Keratinocyte (primary cell): ENCODE data around the gene BAIAP3. TPM values are rescaled to one million over a fixed set of nuclear protein-coding genes. Genes with fewer than 3 reads are reported as not detected.

Experiments
- DNase-seq: peaks from one replicate; pipeline ENCODE4 v3.0.0-alpha.2; 2011; ENCODE audit warnings: low read depth, missing footprints, low spot score
- FAIRE-seq: peaks from 2 replicates; lab custom pipeline; 2011; peaks lifted over from hg19 to GRCh38; lab: Jason Lieb, UNC
- H2AFZ ChIP-seq: 2 replicates; pipeline ENCODE4 v1.6.0; 2012; ENCODE audit warnings: low read length, control low read depth, inconsistent platforms; ENCODE audit not compliant: control insufficient read depth
- H3K27ac ChIP-seq: 2 replicates; pipeline ENCODE4 v1.5.1; 2011; ENCODE audit warnings: low read length; ENCODE audit not compliant: control insufficient read depth, insufficient read depth
- H3K27me3 ChIP-seq: 3 replicates; pipeline ENCODE4 v1.6.0; 2011; ENCODE audit warnings: low read length; ENCODE audit not compliant: control insufficient read depth, insufficient read depth; ENCODE audit errors: extremely low read depth
- H3K36me3 ChIP-seq, 2 experiments: 2 replicates in 1 of 2; 3 replicates in 1 of 2; pipeline ENCODE4 v1.5.1; 2011; ENCODE audit warnings: low read length in 2 of 2, mild to moderate bottlenecking in 1 of 2; ENCODE audit not compliant: control insufficient read depth in 2 of 2, insufficient read depth in 2 of 2; ENCODE audit errors: extremely low read depth in 1 of 2
- H3K4me1 ChIP-seq: 3 replicates; pipeline ENCODE4 v1.5.1; 2011; ENCODE audit warnings: low read length; ENCODE audit not compliant: control insufficient read depth, insufficient read depth; ENCODE audit errors: extremely low read depth
- H3K4me2 ChIP-seq: 3 replicates; pipeline ENCODE4 v1.6.0; 2011; ENCODE audit warnings: low read depth, low read length; ENCODE audit not compliant: control insufficient read depth, insufficient read depth; ENCODE audit errors: extremely low read depth
- H3K4me3 ChIP-seq, 3 experiments: fragments of 200-600 bp in 1 of 3; sonication (generic) in 1 of 3; 2 replicates in 2 of 3; 3 replicates in 1 of 3; pipeline ENCODE4 v1.5.1; 2011 to 2016; ENCODE audit warnings: low read length in 3 of 3, mild to moderate bottlenecking in 3 of 3, control low read depth in 2 of 3, inconsistent platforms in 1 of 3, low read depth in 1 of 3, mixed read lengths in 1 of 3, mixed run types in 1 of 3, moderate library complexity in 1 of 3; ENCODE audit not compliant: control insufficient read depth in 2 of 3, insufficient read depth in 2 of 3; ENCODE audit errors: extremely low read depth in 1 of 3
- H3K79me2 ChIP-seq: 2 replicates; pipeline ENCODE4 v1.6.0; 2012; ENCODE audit warnings: low read length; ENCODE audit not compliant: control insufficient read depth, insufficient read depth
- H3K9ac ChIP-seq: 3 replicates; pipeline ENCODE4 v1.6.0; 2011; ENCODE audit warnings: low read length; ENCODE audit not compliant: control insufficient read depth, insufficient read depth; ENCODE audit errors: extremely low read depth
- H3K9me1 ChIP-seq: 3 replicates; pipeline ENCODE4 v1.6.0; 2011; ENCODE audit warnings: low read length; ENCODE audit not compliant: control insufficient read depth, insufficient read depth; ENCODE audit errors: extremely low read depth
- H3K9me3 ChIP-seq: 2 replicates; pipeline ENCODE4 v1.5.1; 2012; ENCODE audit warnings: low read depth, low read length; ENCODE audit not compliant: control insufficient read depth
- H4K20me1 ChIP-seq: 3 replicates; pipeline ENCODE4 v1.6.0; 2011; ENCODE audit warnings: low read length; ENCODE audit not compliant: control insufficient read depth, insufficient read depth; ENCODE audit errors: extremely low read depth
- CTCF ChIP-seq, 3 experiments: IDR thresholded peaks in 1 of 3; conservative IDR thresholded peaks in 1 of 3; optimal IDR thresholded peaks in 1 of 3; 2 replicates in 2 of 3; 3 replicates in 1 of 3; pipeline versions ENCODE3 to v1.5.1; 2011; ENCODE audit warnings: low read length in 3 of 3, mild to moderate bottlenecking in 3 of 3, moderate library complexity in 2 of 3, control low read depth in 1 of 3, inconsistent platforms in 1 of 3; ENCODE audit not compliant: insufficient read depth in 2 of 3; ENCODE audit errors: extremely low read depth in 1 of 3
- EZH2 ChIP-seq: IDR thresholded peaks from one replicate; pipeline ENCODE4 v1.6.1; 2012; ENCODE audit warnings: inconsistent platforms, mild to moderate bottlenecking, low read length, moderate library complexity
- dilution Hi-C: fragments of 300-500 bp; cut with MboI; formaldehyde crosslinking; loops from one replicate; pipeline ENCODE4 v1.7.0; 2020; ENCODE audit warnings: low sequenced_read_pairs; ENCODE audit not compliant: extremely low pct_ligation_motif_present
- polyA plus RNA-seq, 5 experiments: library from polyadenylated mRNA; depleted of rRNA in 3 of 5; stranded (reverse) in 3 of 5; stranded (forward) in 1 of 5; unstranded in 1 of 5; fragments of >200 nt; gene quantifications; 1 replicate in 1 of 5; 2 replicates in 3 of 5; 3 replicates in 1 of 5; pipeline versions ENCODE4 v1.2.1 to v1.2.3, GENCODE V29; 2011 to 2012; ENCODE audit warnings: missing spikeins in 2 of 5, low read depth in 1 of 5, low replicate concordance in 1 of 5

Gene BAIAP3
- polyA plus RNA-seq, 1 donor (not counting 4 experiments of a cell fraction or from before 2014, with no cell fraction given), result not detected

- H2AFZ ChIP-seq, result no peak overlapping the region
- H3K79me2 ChIP-seq, result no peaks in the 10 kb centered on the region
- DNase-seq, result no peak
- TF ChIP-seq EZH2 (no peak), CTCF (optimal IDR thresholded peaks at IDR 0.05 in 1 of 3, IDR thresholded peaks at IDR 0.05 in 1 of 3, conservative IDR thresholded peaks at IDR 0.05 in 1 of 3; ENCODE audit: extremely low read depth in 1 of 3, insufficient read depth in 2 of 3, low read length in 3 of 3) (no peak)
- no peak overlapping the region for H3K4me3 ChIP-seq
- no peaks in the 10 kb centered on the region for H3K9me1 ChIP-seq
- peaks cover 71% of the 10 kb centered on the region for H3K27me3 ChIP-seq
- H4K20me1 ChIP-seq, result peaks cover 5% of the 10 kb centered on the region
- dilution Hi-C loops, result no loop called here
- H3K9me3 ChIP-seq, result no peaks in the 10 kb centered on the region
- H3K4me2 ChIP-seq, result no peak overlapping the region
- H3K27ac ChIP-seq, result no peak overlapping the region
- H3K9ac ChIP-seq, result no peak overlapping the region
- H3K4me1 ChIP-seq, result no peaks in the 10 kb centered on the region
- FAIRE-seq, result no peak
- no peaks in the 10 kb centered on the region for H3K36me3 ChIP-seq
These were observed 1.9 kb downstream of the BAIAP3 start for GRCh38 chr16:1335211-1335971.

GRCh38 chr16:1335996-1336395 is 2.6 kb downstream of the BAIAP3 start:
- DNase-seq, result no peak
- H2AFZ ChIP-seq, result no peak overlapping the region
- no peaks in the 10 kb centered on the region for H3K79me2 ChIP-seq
- no peak overlapping the region for H3K9ac ChIP-seq
- H3K27me3 ChIP-seq, result peaks cover 71% of the 10 kb centered on the region
- H3K4me3 ChIP-seq, result no peak overlapping the region
- peaks cover 5% of the 10 kb centered on the region for H4K20me1 ChIP-seq
- no peak overlapping the region for H3K4me2 ChIP-seq
- H3K9me1 ChIP-seq, result no peaks in the 10 kb centered on the region
- H3K27ac ChIP-seq, result no peak overlapping the region
- no peaks in the 10 kb centered on the region for H3K9me3 ChIP-seq
- no peaks in the 10 kb centered on the region for H3K4me1 ChIP-seq
- dilution Hi-C loops, result no loop called here
- FAIRE-seq, result no peak
- no peaks in the 10 kb centered on the region for H3K36me3 ChIP-seq
- TF ChIP-seq EZH2, result no peak
- TF ChIP-seq CTCF (optimal IDR thresholded peaks at IDR 0.05 in 1 of 3, IDR thresholded peaks at IDR 0.05 in 1 of 3, conservative IDR thresholded peaks at IDR 0.05 in 1 of 3; ENCODE audit: extremely low read depth in 1 of 3, insufficient read depth in 2 of 3, low read length in 3 of 3), result no peak
